ELR (cell line): ENCODE data around the gene RIPOR2.
"Not testable (repeated sequence)": the region's sequence is repeated elsewhere in the genome, so short reads cannot be mapped to it uniquely, and the experiment has no call there.

Source experiments
- DNase-seq: peaks from one replicate; pipeline ENCODE4 v3.0.0-alpha.2; 2015; ENCODE audit warnings: low read depth

Gene RIPOR2

DNA sequence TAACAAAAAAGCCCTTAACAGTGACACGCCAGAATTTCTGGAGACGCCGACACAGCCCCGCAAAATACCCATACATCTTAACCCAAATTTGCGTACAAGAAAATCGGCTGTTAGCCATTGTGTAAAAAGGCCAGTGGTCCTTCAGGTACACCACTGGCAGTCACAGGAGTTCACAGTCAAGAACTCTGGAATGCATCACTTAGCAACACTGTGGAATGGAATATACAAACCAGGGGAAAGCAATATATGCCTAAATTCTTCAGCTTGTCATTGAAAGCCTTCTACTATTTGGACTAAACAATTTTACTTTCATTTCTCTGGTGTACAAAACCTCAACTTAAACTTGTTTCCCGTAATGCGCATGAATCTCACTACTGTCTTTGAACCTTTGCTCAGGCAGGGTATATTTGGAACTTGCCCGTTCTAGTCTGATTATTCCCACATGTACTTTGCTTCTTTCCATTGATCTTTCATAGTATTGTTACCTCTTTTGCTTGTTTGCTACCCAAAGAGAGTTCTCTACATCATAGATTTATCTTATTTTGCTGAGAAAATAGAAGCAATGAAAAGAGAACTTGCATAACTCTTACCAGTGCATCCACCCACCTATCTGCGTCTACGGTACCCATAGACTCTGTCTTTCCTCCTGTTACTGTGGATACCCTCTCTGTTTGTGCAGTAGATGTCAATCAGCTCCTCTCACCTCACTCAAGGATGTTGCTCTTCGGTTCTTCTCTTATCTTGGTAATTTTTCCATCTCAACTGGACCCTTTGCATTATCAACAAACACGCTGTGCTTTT is 136.8 kb downstream of the RIPOR2 start, which contains the start of gene ARMH2:
ARMH2 (minus strand) TSS at position 178 of the 801 bp plus-strand sequence; CDS start at position 118, 60 bp downstream.
- DNase-seq, result no peak

DNA sequence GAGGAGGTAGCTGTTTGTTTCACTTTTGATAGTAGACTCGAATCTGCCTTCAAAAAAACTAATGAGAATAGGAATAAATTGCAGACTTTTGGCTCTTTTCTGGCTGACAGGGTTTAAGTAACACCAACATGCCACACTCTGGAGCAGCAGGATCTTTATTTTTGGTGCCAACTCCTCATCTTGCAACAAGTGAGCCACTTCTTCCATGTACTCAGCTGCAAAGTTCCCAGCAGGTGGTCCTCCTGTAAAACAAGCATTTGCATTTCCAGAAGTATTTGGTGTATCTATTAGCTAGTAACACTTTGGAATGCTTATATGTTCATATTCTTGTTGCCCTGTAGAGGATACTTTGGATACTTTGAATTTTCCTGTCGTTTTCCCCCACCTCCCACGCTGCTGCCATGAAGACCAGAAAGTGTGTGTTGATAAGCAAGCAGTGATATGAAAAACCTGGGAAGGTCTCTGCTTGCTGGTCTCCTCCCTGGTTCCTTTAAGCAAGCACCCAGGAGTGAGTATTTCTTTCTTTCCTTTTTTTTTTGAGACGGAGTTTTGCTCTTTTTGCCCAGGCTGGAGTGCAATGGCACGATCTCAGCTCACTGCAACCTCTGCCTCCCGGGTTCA is 138.1 kb downstream of the RIPOR2 start:
- DNase-seq, result no peak

DNA sequence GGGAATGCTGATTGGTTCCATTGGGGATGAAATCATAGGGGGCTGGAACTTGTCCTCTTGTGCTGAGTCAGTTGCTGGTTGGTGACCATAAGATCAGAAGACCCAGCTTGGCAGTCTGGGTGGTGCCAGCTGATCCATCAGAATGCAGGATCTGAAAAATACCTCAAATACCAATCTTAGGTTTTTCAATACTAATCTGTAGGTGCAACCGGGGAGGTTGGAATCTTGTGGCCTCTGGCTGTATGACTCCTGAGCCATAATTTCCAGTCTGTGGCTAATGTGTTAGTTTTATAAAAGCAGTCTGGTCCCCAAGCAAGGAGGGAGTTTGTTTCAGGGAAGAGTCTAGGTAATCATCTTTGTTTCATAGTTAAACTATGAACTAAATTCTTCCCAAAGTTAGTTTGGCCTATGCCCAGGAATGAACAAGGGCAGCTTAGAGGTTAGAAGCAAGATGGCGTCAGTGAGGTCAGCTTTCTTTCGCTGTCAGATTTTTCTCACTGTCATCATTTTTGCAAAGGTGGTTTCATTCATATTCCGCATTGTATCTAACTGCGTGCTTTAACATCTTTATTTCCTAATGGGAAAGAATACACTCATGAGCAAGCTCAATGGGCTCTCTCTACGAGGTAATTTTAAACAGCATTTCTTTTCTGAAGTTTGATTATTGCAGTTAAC is 139.0 kb downstream of the RIPOR2 start:
- no peak for DNase-seq

DNA sequence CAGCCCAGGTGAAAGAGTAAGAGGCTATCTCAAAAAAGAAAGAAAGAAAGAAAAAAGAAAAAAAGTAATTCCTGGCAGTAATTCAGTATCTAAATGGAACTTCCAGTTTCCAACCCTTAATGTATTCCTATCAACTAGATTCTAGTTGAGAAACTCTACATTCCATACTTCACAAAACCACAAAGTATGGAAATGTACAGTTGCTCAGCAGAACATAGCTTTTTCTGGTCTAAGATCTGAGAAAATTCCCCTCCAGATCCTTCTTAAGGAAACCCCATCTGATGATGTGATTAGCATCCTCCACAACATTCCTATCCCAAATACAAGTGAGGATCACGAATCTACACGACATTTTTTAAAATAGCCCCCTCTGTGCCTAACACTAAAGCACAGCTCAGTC is 140.7 kb downstream of the RIPOR2 start:
- DNase-seq, result no peak

DNA sequence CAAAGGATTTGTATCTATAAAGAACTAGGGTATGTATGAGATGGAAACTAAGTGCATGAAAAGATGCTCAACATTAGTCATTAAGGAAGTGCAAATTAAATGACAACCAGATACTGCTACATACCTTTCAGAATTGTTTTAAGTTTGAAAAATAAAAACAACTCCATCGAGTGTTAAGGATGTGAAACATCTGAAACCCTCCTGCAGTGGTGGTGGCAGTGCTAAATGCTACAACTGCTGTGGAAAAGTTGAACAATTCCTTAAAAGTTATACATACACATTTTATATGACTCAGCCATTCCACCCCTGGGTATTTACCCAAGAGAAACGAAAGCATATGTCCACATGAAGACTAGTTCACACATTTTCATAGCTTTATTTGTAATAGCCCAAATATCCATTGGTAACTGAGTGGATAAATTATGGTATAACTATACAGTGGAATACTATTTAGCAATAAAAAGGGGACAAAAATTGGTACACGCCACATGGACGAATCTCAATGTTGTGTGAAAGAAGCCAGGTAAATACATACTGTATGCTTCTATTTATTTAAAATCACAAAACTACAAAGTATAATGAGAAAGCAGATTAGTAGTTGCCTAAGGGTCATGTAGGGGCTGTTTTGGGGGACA is 147.6 kb downstream of the RIPOR2 start:
- DNase-seq, result peak; percentile 47

DNA sequence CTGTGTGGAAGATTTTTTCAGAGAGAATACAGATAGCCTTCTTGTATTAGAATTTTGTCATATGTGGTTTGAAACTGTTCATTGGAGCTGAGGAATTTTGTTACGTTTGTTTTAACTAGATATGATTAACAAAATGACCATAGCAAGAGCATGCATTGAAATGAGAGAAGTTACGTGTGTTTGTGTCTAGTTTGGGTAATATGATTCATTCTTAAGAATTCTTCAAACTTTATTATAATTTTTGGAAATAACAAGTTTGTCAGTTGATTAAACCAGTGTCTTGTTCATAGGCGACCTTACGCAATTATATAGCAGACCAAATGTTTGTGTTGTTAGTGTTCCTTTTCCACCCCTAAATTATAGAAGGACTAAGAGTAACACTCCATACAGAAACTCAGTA is 155.6 kb downstream of the RIPOR2 start:
- DNase-seq, result no peak

DNA sequence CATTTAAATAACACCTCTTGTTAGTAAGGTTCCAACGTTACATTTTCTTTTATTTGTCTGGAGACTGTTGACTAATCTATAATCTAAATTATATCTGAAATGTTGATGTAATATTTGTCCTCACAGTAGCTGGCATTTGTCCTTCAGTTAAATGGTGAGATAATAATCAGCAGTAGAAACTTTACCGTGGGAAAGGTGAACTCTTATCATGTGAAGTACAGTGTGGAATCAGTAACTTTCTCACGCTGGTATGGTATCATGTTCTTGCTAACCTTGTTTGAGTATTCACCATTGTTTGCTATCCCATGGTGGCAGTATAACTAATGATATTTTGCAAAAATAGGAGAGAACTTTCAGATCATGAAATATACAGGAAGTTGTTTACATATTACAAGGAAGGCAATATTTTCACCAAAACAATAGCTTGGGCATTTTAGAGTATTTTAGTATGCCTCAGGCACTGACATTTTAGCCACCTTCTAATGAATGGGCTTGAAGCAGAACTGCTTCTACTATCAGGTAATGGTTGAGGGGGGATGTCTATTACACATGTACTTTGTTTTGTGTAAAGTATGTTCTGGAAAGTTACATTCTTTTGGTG is 156.2 kb downstream of the RIPOR2 start:
- DNase-seq, result no peak

DNA sequence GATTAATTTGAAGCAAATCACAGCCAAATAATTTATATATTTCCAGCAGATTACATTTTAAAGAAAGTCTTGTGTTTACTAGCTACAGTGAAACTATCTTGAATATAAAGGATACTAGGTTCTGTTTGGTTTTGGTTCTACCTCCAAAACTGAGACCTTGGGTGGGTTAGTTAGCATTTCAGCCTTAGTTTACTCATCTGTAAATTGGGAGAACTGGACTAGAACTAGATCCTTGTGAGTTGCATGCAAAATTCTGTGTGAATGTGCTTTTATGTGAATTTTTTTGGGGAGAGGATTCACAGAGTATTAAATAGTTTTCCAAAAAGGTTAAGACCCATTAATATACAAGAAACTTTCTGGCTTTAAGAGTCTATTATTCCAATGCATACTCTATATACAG is 156.9 kb downstream of the RIPOR2 start:
- no peak for DNase-seq

DNA sequence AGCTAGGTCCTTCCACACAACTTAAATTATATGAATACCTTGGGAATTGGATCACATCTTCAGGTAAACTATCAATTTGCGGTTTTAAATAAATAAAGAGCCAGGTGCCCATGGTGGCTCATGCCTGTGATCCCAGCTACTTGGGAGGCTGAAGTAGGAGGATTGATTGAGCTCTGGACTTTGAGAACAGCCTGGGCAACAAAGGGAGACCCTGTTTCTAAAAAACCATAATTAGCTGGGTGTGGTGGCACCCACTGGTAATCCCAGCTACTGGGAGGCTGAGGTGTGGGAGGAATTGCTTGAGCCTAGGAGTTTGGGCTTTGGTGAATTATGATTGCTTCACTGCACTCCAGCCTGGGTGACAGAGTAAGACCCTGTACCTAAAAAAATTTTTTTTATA is 157.6 kb downstream of the RIPOR2 start:
- DNase-seq, result no peak

DNA sequence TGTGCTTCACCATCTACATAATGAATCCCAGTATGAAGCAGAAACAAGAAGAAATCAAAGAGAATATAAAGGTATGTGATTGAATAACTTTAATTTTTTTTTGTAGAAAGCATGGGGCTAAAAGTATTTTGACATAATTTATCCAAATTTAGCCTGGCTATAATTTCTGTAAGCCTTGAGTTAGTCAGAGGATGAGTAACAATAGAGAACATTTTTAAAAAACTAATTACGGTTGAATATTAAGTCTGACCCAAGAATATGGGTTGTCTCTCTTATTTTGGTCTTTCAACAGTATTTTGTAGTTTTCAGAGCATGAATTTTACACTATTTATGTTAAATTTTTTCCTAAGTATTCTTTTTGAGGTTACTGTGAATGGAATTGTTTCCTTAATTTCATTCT is 158.5 kb downstream of the RIPOR2 start:
- DNase-seq, result peak; percentile 36

DNA sequence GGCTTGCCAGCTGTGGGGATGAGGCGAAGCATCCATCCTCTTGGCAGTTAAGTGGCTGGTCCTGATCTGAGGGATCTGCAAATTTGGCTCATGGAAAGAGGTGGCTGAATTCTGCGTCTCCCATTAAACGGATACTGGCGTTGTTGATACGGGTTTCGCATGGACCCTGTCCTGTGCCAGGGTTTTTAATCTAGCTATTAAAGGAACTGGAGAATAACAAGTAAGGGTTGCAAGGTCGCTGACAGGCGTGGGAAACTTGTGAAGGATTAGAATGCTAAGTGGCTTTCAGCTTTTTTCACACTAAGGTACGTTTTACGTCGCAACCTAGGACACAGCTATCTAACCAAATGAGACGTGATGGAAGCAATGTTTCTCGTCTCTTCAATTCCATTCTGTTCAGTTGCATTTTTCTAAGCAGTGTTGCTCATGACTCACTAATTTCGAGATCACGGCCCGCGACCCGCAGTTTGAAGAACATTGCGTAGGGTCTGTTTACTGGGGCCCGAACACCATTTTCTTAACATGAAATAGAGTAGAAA is 160.2 kb downstream of the RIPOR2 start:
- DNase-seq, result peak; percentile 74

DNA sequence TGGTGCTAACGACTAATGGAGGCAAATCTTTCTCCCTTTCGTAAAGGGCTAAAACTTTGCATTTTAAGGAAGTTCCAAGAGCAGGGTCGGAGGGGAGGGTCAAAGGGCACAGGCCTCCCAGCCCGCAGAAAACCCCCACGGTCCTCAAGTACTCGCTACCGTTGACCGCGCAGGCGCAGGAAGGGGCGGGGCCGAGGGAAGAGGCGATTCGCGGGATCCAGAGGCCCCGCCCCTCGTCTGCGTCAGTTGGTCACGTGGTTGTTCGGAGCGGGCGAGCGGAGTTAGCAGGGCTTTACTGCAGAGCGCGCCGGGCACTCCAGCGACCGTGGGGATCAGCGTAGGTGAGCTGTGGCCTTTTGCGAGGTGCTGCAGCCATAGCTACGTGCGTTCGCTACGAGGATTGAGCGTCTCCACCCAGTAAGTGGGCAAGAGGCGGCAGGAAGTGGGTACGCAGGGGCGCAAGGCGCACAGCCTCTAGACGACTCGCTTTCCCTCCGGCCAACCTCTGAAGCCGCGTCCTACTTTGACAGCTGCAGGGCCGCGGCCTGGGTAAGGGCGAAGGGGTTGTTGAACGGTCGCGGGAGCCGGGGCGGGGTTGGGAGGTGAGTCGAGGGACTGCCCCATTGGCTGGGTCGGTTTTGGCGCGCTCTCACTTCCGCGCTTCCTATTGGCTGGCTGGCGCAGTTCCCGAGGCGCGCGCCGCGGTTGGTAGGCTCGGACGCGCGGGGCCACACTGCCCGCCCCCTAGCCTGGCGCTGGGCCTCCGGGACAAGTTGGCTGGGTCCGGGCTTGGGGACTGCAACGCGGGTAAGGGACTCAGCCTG is 160.9 kb downstream of the RIPOR2 start, which contains the start of gene GMNN:
GMNN (plus strand) TSS at position 242 of the 824 bp plus-strand sequence. CDS start 2,310 bp downstream, outside the sequence.
- peak; percentile 97 for DNase-seq

DNA sequence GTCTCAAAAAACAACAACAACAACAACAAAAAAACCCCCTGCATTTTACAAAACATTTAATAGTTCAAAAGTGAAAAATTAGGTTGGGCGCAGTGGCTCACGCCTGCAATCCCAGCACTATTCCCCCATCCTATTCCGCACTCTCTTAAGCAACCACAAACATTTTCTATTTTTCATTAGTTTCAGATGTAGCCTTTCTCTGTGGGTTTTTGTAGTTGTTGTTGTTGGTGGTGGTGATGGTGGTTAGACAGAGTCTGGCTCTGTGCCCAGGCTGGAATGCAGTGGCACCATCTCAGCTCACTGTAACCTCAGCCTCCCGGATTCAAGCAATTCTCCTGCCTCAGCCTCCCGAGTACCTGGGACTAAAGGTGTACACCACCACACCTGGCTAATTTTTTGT is 167.4 kb downstream of the RIPOR2 start:
- no peak for DNase-seq

DNA sequence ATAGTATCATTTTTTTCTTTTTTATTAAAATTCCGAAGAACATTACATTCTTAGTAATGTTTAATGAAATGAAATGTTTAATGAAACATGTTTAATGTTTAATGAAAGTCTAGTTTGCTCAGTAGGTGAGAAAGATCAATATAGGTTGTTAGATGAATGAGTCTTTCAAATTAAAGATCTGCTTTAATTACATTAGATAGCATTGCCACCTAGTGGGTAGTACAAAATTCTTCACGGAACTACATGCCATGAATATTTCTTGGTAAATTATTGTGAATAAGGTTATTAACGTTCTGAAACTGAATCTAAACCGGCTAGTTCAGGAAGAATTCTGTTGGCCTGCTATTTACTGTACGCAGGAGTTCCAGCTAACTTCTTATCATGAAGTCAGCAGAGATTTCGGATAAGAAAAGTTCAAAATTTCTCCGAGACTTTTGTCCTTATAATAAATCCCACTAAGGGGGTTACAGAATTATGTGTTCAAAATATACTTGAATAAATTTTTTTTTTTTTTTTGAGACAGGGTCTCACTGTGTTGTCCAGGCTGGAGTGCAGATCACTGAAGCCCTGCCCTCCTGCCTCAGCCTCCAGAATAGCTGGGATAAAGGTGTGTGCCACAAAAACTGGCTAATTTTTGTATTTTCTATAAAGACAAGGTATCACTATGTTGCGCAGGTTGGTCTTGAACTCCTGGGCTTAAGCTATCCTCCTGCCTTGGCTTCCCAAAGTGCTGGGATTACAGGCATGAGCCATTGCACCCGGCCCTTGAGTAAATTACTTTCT is 168.9 kb downstream of the RIPOR2 start:
- DNase-seq, result peak; percentile 72

DNA sequence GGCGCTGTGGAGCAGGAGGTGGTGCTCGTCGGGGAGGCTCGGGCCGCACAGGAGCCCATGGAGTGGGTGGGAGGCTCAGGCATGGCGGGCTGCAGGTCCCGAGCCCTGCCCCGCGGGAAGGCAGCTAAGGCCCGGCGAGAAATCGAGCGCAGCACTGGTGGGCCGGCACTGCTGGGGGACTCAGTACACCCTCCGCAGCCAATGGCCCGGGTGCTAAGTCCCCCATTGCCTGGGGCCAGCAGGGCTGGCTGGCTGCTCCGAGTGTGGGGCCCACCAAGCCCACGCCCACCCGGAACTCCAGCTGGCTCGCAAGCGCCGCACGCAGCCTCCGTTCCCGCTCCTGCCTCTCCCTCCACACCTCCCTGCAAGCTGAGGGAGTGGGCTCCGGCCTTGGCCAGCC is 169.8 kb downstream of the RIPOR2 start:
- DNase-seq, result not testable (repeated sequence)

DNA sequence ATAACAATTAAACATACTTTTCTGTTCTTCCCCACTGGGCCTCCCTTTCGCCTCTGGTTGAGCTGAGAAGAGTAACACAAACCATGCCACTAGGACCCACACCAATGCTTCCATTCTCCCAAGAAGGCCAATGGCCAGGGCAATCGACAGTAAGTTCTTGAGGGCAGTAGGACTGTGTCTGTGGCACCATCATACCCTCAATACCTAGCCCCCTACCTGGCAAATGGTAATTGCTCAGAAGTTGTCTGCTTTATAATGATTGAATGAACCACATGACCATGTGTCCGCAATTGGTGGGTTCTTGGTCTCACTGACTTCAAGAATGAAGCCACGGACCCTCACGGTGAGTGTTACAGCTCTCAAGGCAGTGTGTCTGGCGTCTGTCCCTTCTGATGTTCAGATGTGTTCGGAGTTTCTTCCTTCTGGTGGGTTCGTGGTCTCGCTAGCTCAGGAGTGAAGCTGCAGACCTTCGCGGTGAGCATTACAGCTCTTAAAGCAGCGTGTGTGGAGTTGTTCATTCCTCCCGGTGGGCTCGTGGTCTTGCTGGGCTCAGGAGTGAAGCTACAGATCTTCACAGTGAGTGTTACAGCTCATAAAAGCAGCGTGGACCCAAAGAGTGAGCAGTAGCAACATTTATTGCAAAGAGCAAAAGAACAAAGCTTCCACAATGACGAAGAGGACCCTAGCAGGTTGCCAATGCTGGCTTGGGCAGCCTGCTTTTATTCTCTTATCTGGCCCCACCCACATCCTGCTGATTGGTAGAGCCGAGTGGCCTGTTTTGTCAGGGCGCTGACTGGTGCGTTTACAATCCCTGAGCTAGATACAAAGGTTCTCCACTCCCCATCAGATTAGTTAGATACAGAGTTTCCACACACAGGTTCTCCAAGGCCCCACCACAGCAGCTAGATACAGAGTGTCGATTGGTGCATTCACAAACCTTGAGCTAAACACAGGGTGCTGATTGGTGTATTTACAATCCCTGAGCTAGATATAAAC is 170.6 kb downstream of the RIPOR2 start:
- not testable (repeated sequence) for DNase-seq

DNA sequence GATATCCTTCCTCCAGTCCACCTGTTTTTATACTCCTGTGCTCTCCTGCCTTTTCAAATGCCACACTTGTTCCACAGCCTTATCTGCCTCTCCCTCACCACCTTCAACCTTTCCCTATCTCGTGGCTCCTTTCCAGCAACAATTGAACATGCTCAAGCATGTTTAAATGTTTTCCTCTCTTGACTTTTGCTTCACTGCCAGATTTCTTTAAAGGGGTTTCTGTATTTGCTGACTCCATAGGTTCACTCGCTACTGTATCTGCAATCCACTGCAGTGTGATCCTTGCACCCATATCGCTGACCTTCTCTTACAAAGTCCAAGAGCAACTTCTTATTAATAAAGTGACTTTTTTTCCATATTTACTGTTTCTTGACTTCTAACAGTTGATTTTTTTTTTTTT is 172.2 kb downstream of the RIPOR2 start:
- DNase-seq, result no peak

DNA sequence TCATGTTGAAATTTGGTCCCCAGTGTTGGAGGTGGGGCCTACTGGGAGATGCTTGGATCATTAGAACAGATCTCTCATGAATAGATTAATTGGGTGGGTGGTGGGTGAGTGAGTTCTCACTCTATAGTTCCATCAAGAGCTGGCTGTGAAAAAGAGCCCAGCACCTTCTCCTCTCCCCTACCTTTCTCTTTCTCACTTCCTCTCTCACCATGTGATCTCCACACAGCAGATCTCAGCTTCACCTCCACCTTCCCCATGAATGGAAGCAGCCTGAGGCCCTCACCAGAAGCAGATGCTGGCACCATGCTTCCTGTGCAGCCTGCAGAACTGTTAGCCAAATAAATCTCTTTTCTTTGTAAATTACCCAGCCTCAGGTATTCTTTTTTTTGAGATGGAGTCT is 173.9 kb downstream of the RIPOR2 start:
- DNase-seq, result no peak
